Tongue (tissue), 2 donors: ENCODE results near the gene ZP1. TPM values are rescaled to one million over a fixed set of nuclear protein-coding genes. Genes with fewer than 3 reads are reported as not detected.
"Not testable (repeated sequence)": the region's sequence is repeated elsewhere in the genome, so short reads cannot be mapped to it uniquely, and the experiment has no call there.

ENCODE experiments used
- DNase-seq: peaks from one replicate; pipeline ENCODE4 v3.0.0-alpha.2; 2015
- total RNA-seq: library from RNA; depleted of rRNA; stranded (reverse); fragments of >200 nt; gene quantifications from one replicate; pipeline ENCODE4 v1.2.3, GENCODE V29; 2014

Gene ZP1
- total RNA-seq, 1 donor from 2014 or later: not detected

DNA sequence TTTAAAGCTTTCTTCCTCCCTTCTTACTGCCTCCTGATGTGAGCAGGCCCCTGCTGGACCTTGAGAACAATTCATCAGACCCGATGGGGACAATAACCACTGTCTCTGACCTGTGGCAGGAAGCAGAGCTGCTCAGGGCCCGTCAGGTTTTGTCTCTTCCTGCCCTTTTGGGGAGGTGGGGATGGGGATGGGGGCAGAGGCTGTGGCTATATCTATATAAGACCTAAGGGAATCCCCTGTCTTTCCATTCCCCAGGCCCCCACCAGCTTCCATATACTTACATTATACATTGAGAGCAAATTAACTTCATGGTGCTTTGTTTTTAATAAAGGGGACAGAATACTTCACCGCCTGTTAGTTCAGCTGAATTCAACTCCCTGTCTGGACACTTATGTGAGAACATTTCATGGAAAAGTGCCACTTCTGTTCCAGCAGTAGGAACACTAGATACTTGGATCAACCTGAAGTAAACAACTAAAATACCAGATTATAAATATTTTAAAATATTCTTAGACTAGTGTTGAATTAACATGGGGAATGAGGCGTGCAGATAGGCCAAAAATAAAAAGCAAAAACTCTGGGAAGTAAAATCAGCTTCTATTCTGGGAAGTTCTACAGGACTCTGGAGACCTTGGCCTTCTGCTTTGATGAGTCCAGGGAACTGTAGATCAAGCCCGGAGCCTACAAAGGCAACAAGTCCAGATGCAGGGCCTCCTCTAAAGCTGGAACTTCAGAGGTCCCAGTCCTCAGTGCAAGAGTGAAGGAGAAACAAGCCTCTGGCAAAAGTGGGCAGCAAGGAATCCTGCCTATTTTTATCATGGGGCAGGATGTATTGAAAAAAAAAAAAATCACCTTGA, 11.1 kb downstream of the ZP1 start:
- DNase-seq: peak; percentile 35

DNA sequence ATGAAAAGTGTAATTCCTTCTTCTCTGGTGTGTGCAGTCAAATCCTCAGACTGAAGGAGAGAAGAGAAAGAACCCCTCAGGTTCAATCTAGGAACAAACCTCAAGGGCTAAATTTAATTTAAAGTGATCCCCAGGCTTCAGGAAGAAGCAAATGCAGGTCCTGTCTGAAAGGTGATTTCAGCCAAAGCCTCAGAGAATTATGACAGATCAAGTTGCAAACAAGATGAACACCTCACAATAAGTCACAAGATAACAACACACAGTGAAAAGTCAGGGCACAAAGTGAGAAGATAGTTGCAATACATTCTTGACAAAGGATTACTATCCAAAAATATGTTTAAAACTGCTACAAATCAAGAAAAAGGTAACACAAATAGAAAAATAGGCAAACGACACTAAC, 11.8 kb downstream of the ZP1 start:
- no peak for DNase-seq

DNA sequence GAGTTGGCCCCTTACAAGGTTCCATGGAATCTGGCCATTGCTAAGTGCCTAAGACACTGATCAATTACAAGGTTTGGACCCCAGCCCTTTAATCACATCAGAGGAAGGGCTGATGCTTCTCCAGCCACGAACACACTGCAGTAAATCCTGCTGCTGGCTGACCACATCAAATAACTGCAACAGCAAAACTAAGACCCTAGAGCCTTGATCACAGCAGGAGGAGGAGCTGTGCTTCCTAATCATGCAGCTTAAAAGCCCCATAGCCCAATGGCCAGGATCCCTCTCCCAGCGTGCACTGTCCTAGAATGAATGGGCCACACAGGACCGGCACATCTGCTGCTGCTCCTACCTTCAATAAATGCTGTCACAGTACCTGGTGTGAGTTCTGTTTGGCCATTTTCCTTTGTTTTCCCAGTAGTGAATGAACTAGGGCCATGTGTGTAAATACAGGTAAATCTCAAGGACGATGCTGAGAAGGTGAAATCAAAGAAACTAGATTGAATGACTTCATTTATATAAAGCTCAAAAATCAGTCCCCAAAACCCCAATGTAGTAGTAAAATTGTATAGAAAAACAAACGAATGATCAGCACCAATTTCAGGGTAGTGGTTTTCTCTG, 12.7 kb downstream of the ZP1 start:
- DNase-seq: no peak

DNA sequence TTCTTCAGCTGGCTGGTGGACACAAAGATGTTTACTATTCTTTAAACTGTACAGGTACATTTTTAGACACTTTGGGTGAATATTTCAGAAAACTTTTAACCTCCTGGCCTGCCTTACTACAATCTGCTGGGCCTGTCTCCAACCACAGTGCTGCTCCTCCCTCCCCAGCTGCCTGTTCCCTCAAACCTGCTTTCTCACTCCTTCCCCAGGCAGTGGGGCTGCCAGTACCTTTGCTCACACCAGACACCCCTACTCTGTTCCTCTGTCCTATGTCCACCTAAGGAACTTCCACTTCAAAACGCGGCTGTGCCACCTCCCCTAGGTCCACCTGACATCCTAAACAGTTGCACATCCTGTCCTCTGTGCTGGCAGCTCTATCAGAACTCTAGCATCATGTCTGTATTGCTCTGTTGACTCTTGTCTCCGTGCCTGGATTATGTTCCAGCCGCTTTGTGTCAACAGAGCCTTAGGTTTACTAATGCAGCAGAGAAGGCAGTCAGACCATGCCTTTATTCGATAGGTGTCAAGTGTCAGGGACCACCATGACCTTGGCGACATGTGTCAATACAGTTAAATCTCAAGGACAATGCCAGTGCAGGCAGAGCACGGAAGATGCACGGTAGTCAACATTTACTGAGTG, 13.4 kb downstream of the ZP1 start:
- peak; percentile 59 for DNase-seq

DNA sequence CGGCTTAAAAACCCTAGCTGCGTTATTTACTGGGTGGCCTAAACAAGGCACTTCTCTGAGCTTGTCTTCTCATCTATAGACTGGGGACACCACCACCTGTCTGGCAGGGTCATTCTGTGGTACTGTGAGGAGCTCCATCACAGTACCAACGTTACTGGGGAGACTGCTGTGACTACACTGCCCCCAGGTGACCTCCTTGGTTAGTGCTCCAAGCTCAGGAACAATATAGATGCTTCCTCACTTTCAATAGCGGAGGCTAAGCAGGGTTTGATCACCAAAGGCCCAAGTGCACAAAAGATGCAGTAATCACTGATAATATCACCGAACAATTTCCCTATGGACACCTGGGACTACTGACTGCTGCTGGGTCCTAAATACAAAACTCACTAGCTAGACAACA, 20.2 kb downstream of the ZP1 start:
- DNase-seq: peak; percentile 50

DNA sequence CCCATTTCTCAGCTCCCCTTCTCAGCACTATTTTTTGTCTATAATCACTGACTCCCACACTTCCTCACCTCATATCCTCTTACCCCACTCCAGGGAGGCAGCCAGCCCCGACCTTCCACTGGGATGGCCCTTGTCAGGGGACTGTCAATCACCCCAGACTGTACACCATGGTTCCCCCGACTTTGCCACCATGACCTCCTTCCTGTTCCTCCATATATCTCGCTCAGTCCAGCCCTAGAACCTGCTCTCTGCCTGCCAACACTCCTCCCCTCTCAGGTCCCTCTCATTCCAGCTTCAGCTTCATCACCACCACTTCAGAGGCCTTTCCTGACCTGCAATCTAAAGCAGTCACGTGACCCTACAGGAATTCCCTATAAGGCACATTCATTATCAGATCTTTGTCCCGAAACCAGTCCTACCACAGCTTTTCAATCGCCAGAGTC, 22.5 kb downstream of the ZP1 start:
- no peak for DNase-seq

DNA sequence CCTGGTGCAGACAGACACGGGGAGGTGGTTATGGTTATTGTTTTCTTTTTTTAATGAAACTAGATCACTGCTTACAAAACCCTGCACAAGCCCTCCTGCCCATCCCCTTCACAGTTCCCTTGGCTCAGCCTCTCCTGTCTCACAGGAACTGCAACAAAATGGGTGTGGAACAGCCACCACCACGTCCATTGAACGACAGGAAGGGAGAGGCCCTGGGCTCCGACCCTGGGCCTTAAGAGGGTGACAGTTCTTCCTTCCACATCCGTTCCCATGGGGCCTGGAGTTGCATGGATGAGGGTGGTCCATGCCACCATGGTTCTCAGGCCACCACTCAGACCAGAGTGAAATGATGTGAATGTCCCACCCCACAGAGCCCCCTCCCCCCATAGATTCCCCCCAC, 23.4 kb downstream of the ZP1 start:
- DNase-seq: no peak

DNA sequence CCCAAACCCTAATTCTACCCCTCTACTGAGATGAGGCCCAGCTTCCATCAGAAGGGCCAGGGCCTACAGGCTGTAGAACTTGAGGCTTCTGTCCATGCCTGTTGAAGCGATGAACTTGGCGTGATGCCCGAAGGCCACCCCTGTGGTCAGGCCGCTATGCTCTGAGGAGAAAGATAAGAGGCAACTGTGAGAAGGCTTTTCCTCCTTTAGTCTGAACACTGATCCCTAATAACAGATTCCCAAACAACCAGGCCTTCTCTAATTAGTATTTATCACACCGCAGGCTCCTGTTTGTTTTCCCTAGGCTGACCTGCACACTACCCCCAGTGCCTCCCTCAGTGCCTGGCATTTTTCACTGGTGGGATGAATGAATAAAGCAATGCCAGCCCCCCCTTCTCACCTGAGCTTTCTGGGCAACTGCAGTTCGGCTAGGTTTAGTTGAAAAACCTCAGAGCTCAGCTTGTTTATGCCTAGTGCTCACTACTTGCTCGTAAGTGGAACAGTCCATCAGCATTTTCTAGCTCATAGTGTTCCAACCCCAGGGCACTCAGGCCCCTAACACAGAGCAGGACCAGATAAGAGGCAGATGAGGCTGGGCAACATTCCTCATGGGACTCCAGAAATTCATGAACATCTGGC, 23.9 kb downstream of the ZP1 start:
- DNase-seq: no peak

DNA sequence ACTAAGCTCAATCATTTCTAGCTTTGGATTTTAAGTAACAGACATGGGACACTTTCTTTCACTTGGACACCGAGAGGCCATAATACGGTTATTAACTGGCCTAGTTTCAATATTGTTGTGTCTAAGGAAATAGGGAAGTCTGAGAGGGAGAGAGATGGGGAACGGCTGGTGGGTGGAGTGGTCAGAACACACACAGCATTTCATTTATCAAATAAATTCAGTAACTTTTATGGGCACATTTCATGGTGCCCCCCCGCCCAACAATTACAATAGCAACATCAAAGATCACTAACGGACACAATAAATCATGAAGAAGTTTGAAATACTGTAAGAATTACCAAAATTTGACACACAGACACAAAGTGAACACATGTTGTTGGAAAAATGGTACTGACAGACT, 28.3 kb downstream of the ZP1 start:
- no peak for DNase-seq

DNA sequence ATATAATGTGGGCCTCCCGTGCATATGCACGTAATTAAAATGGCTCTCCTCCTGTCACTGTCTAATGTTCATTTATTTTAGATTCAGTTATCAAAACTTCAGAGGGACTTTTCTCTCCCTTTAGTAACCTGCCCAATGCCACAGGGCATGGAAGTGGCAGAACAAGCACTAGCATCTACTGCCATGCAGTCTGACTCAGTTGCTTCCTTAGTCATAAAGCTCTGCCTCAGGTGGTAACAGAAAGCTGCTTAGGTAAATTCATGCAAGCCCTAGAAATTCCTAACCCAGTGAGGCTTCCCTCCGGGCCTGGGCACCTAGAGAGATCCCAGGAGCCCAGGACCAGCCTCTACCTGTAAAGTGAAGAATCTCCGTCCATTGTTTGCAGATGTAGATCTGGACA, 30.2 kb downstream of the ZP1 start:
- no peak for DNase-seq

DNA sequence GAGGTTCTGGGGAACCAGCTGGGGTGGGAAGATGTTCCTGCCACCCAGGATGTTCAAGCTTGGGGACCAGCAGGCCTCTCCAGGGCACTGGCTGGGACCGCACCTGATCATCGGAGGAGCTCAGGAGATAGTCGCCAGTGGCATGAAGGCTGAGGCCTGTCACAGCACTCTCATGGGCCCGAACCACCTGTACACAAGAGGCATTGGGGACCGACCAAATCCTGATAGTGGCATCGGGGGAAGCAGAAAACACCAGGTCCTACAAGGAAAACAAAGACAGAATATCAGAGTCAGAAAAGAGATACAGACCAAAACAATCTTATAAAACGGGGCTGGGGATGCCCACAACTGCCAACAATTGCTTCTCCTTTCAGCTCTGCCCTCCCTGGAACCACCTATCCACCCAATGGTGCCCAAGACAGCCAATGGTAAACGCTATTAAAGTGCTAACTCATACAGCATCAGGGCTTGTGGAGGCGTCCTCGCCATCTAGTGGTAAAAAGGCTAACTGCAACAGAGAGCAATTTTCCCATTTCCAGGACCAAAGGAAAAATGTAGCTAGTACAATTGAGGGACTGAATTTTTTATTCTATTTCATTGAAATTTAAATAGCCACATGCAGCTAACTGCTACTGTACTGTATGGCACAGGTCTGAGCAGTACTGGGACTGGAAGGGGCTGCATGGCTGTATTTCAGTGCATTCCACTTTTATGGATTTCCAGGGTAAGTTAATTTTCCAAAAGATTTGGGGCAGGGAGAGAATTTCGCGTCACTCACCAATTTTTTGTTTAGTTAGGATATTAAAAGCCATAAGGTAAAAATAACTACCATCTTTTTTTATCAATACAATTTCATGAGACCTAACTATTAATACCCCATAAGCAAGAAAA, 31.9 kb downstream of the ZP1 start:
- DNase-seq: peak; percentile 82

DNA sequence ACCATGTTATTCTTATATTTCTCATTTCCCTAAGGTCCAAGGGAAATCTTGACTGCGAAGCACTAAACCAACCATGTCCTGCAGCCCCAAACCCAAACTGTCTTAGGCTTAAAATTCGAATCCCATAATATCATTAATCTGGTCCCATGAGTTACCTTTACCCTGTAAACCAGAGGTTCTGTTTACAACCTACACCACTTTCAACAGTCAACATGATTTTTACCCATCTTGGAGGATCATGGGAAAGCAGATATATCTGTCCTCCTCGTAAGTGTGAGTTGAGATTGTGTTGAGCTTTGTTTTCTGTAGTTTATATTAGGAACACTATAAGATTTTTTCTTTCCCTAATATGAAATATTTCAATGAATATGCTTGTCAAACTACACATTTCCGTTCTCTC, 32.6 kb downstream of the ZP1 start:
- no peak for DNase-seq

DNA sequence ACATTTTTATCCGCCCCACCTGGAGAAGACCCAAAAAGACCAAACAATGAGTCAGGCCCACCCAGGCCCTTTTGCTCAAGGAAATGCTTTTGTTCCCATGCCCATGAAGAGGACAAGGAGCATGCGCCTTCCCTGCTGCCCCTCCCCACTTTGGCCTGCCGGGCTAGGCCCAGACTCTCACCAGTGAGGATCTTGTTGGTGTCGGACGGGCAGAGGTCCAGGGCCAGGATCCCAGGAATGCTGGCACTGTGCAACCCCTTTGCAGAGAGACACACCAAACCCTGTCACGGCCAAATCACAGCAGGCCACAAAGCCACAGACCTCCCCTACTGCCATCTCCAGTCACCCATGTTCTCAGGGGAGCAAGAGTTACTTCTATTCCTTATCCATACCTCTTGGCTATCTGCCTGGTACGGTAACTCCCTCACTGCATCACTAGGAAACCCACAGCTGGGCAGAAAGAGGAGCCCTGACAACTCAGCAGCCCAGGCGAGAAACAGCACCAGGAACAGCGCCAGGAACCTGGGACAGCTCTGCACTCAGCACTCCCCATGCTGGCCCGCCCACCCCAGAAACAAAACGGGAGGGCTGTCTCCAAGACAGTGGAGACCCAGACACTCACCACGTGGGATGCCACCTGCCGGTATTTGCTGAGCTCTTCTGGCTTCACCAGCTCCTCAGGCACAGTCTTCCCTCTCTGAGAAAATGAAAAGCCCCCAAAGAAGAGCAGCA, 33.5 kb downstream of the ZP1 start:
- no peak for DNase-seq

DNA sequence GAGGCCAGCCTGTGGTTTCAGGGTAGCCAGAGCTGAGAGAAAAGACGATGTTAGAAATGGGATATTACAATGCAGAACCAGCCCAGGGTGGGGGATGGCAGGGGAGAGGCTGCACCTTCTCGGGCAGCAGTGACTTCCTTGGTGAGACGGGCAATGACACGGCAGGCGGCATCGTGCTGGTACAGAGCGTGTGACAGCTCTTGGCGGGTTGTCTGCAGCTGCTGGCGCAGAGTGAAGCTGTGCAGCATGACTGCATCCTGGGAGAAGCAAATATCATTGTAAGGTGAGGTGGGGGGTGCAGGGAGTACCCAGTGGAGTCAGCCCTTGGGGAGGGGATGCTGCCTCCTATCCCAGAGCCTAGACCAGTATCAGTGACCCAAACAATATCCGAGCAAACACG, 35.3 kb downstream of the ZP1 start:
- DNase-seq: no peak

DNA sequence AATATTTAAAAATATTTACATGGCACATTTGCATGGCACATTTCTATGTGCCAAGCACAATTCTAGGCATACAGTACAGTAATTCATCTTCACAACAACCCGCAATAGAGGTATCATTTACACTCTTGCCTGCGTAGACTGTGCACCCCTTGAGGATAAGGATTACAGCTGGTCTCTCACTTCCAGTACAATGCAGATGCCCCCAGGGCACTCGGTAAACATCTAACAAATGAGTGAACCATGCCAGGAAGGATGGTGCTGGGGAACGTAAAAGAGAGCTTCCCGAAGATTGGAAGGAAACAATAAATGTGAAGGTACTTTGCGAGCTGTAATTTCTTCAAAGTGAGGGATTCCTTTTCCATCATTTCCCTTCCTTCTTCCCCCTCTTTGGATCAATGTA, 37.7 kb downstream of the ZP1 start:
- DNase-seq: no peak

DNA sequence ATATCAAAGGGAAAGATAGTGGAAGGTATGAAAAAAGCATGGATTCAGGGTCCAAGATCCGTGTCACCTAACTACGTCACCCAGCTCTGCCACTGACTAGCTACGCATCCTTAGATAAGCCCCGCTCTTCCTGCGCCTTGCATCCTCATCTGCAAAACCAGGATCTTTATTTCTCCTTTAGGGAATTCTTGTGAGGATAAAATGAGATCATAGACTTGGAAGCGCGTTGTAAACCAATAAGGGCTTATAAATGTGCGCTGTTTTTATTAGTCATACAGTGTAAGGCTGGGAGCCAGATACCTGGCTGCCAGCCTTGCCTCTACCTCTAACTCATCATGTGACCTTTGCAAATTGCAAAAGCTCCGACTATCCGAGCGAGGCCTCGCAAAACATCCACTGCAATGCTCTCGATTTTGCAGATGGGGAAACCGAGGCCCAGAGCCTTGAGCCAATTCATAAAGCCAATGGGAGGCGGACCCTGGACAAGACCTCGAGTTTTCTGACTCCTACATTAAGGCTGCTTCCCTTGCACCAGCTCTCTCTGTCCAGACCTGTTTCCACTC, 38.3 kb downstream of the ZP1 start:
- DNase-seq: no peak

DNA sequence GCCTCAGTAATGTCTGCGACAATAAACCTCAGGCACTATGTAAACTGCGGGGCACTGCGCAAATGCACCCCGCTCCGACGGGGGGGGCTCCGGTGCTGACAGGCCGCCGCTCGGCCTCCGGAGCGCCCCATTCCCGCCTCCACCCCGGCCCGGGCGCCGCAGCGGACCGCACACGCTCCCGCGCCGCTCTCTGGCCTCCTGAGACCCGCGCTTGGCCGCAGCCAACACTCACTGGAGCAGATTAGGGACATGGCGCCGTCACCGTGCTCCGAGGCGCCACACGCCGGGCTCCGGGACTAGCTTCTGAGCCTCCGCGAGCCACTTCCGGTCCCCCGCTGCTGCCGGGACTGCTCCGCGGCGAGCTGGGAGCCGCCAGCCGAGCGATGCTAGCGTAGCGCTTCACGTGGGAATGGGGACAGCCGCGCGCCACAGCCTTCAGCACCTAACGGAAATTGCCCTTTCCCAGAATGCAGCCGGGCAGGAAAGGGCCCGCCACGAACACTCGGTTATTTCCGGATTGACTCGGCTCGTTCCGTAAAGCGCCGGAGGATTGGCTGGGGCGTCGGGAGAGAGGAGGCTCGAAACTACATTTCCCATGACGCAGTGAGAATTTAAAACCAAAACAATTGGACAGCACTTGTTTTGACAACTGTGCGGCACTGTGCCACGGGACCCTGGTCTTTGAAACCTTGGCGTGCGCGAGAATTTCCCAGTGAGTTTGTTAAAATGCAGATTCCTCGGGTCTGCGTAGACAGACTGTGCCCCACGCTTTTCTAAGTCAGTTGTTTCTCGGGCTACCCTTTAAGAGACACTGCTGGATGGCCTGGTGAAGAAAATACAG, 39.0 kb downstream of the ZP1 start, which contains the start of gene PRPF19:
TSS of gene PRPF19 (minus strand) at position 454 of the 841 bp plus-strand sequence. CDS start at position 251, 203 bp downstream.
- DNase-seq: peak; percentile 99

DNA sequence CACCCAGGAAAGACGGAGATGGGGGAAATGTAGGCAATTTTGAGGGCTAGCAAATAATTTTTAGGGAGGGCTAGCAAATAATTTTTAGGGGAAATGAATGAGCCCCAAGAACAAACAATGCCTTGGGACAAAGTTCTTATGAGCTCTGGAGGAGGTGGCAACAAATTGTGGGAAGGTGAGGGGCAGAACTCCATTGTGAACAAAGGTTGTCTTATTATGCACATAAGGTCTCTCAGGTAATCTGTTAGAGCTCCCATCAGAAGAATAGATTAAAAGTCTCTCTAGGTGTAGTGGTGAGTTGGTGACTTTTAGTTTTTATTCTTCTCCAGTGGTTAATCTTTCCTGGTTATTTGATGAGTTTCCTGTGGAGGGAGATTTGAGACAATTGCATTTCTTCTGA, 41.5 kb downstream of the ZP1 start:
- no peak for DNase-seq

DNA sequence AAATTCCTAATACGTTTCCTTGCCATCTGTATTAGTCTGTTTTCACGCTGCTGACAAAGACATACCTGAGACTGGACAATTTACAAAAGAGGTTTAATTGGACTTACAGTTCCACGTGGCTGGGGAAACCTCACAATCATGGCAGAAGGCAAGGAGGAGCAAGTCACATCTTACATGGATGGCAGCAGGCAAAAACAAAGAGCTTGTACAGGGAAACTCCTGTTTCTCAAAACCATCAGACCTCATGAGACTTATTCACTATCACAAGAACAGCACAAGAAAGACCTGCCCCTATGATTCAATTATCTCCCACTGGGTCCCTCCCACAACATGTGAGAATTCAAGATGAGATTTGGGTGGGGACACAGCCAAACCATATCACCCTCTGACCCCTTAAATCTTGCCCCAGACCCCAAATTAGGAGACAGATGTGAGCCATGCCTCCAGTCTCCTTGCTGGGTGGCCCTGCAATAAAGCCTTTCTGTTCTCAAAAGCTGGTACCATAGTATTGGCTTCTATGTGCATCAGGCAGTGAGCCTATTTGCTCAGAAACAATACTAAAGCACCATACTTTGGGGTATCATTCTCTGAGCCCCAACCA, 42.4 kb downstream of the ZP1 start:
- not testable (repeated sequence) for DNase-seq
